Testis (tissue), 3 donors: ENCODE results near the gene KRT14. TPM values are rescaled to one million over a fixed set of nuclear protein-coding genes. Genes with fewer than 3 reads are reported as not detected.
"Not testable (repeated sequence)": the region's sequence is repeated elsewhere in the genome, so short reads cannot be mapped to it uniquely, and the experiment has no call there.

ENCODE experiments used
- DNase-seq: peaks from one replicate; pipeline ENCODE4 v3.0.0-alpha.2; 2019
- H3K27ac ChIP-seq, 2 donors: fragments of 200-600 bp; sonication (generic); one replicate each; pipeline ENCODE4 v1.5.1; 2019
- H3K27me3 ChIP-seq: fragments of 200-600 bp; sonication (generic); one replicate; pipeline ENCODE4 v1.5.1; 2019
- H3K36me3 ChIP-seq: fragments of 200-600 bp; sonication (generic); one replicate; pipeline ENCODE4 v1.5.1; 2017; ENCODE audit warnings: low read depth; ENCODE audit errors: missing control alignments
- H3K4me1 ChIP-seq: fragments of 200-600 bp; sonication (generic); one replicate; pipeline ENCODE4 v1.5.1; 2019
- H3K4me3 ChIP-seq, 2 donors: fragments of 200-600 bp; sonication (generic); one replicate each; pipeline ENCODE4 v1.5.1; 2017 to 2019
- H3K9me3 ChIP-seq: fragments of 200-600 bp; sonication (generic); one replicate; pipeline ENCODE4 v1.5.1; 2017
- POLR2A ChIP-seq: fragments of 450-650 bp; IDR thresholded peaks from one replicate; pipeline ENCODE4 v1.6.1; 2017; ENCODE audit warnings: antibody characterized with exemption, mild to moderate bottlenecking, moderate library complexity
- WGBS, 2 donors: methylation state at CpG; one replicate each; pipeline ENCODE4 v1.1.5; 2018; 5-methylcytosine and 5-hydroxymethylcytosine counted together
- intact Hi-C: fragments of 100-400 bp; cut with DNase I; formaldehyde crosslinking; loops from one replicate; pipeline ENCODE4 v1.15.1; 2023; ENCODE audit warnings: low total_unique reads
- polyA plus RNA-seq: library from polyadenylated mRNA; stranded (reverse); fragments of 350-450 nt; fragmentation: Illumina TruSeq; extraction: RNeasy Lipid Tissue Mini Kit (QIAGEN cat#74804); gene quantifications from one replicate; pipeline ENCODE4 v1.2.3, GENCODE V29; 2014; ENCODE audit warnings: low read depth, low replicate concordance; ENCODE audit not compliant: insufficient read depth
- total RNA-seq, 2 donors: library from RNA; depleted of rRNA; stranded (reverse); fragments of >200 nt; gene quantifications; one replicate each; pipeline ENCODE4 v1.2.3, GENCODE V29; 2016
- TF ChIP-seq, protein P1 (sequence below), 3 experiments: fragments of 450-650 bp in 2 of 3; fragments of 200-600 bp in 1 of 3; sonication (generic) in 1 of 3; IDR thresholded peaks; one replicate each; pipeline ENCODE4 v1.5.1; 2016 to 2019; ENCODE audit warnings: antibody characterized with exemption in 3 of 3, mild to moderate bottlenecking in 2 of 3, moderate library complexity in 1 of 3

Gene KRT14
- total and polyA plus RNA-seq, 3 donors from 2014 or later: 0.24 to 0.37 TPM; not detected in 1

DNA sequence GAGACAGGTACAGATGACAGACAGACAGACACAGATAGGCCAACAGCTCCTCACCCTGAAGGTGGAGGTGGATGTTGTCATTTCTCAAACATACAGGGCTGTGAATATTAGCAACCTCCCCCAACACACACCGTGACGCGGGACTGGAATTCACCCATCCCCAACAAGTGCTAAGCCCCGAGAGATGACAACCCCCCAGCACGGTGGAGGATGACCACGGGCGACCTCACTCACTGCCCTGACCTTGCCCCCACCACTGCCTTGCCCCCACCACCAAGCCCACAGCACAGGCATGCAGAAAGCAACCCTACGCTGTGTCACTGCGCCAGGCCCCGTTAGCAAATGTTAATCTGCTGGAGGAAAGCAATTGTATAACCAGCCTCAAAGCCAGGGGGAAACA lies 42.6 kb upstream of the KRT14 start:
- H3K27ac ChIP-seq: no peak overlapping the region
- WGBS, 2 donors: 64 to 83% methylated on average over 10 of the region's 10 CpGs
- DNase-seq: no peak
- no peak for TF ChIP-seq POLR2A
- TF ChIP-seq, protein P1, sequence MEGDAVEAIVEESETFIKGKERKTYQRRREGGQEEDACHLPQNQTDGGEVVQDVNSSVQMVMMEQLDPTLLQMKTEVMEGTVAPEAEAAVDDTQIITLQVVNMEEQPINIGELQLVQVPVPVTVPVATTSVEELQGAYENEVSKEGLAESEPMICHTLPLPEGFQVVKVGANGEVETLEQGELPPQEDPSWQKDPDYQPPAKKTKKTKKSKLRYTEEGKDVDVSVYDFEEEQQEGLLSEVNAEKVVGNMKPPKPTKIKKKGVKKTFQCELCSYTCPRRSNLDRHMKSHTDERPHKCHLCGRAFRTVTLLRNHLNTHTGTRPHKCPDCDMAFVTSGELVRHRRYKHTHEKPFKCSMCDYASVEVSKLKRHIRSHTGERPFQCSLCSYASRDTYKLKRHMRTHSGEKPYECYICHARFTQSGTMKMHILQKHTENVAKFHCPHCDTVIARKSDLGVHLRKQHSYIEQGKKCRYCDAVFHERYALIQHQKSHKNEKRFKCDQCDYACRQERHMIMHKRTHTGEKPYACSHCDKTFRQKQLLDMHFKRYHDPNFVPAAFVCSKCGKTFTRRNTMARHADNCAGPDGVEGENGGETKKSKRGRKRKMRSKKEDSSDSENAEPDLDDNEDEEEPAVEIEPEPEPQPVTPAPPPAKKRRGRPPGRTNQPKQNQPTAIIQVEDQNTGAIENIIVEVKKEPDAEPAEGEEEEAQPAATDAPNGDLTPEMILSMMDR (IDR thresholded peaks at IDR 0.05): no peak
- H3K4me1 ChIP-seq: no peaks in the 10 kb centered on the region
- intact Hi-C loops: no loop called here
- no peaks in the 10 kb centered on the region for H3K27me3 ChIP-seq
- H3K36me3 ChIP-seq: no peaks in the 10 kb centered on the region
- H3K4me3 ChIP-seq: no peak overlapping the region
- no peaks in the 10 kb centered on the region for H3K9me3 ChIP-seq

DNA sequence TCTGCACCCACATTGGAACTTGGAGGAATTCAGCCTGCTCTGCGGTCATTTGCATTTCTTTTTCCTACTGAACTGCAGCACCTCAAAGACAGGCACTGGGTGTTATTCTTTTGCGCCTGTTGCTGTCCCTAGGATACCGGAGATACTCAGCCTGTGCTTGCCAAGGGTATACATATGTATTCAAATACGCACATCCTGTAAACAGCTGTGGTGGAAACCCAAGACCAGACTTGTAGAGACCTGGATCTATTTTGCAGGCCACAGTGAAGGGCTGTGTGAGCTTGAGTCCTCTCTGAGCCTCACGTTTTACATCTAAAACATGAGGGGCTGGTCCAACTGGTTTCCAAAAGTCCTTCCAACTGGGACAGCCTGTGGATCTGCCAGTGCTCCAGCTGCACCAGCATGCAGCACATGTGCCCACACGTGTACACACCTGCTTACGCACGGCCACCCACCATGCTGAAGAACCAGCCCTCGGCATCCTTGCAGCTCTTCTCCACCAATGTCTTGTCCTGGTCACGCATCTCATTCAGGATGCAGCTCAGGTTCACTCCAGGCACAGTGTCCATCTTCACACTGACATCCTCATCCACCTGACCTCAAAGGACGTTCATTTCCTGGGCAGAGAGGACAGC lies 42.0 kb upstream of the KRT14 start:
- H3K27ac ChIP-seq, H3K4me3 ChIP-seq, H3K4me1 ChIP-seq, intact Hi-C loops, H3K36me3 ChIP-seq, H3K9me3 ChIP-seq, H3K27me3 ChIP-seq, DNase-seq: not testable (repeated sequence)
- 80 to 86% methylated on average over 11 of the region's 11 CpGs for WGBS, 2 donors

DNA sequence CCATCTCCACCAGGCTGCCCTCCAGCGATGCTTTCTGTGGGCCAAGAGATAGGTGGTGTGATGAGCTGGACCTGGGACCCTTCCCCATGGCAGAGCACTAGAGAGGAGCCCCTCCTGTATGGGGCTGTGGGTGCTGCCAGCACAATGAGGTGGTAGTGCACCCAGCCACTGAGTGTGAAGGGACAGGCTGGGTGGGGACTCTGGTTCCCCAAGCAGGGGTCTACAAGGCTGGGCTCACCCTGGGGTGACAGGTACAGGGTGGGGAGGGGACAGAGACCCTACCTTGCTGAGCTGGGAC lies 41.3 kb upstream of the KRT14 start:
- H3K36me3 ChIP-seq, H3K27ac ChIP-seq, H3K4me3 ChIP-seq, H3K27me3 ChIP-seq, H3K4me1 ChIP-seq, intact Hi-C loops, DNase-seq, H3K9me3 ChIP-seq: not testable (repeated sequence)
- 91% methylated on average over 1 of the region's 1 CpG; no CpG with 5 or more reads in 1 of the 2 donors for WGBS, 2 donors

DNA sequence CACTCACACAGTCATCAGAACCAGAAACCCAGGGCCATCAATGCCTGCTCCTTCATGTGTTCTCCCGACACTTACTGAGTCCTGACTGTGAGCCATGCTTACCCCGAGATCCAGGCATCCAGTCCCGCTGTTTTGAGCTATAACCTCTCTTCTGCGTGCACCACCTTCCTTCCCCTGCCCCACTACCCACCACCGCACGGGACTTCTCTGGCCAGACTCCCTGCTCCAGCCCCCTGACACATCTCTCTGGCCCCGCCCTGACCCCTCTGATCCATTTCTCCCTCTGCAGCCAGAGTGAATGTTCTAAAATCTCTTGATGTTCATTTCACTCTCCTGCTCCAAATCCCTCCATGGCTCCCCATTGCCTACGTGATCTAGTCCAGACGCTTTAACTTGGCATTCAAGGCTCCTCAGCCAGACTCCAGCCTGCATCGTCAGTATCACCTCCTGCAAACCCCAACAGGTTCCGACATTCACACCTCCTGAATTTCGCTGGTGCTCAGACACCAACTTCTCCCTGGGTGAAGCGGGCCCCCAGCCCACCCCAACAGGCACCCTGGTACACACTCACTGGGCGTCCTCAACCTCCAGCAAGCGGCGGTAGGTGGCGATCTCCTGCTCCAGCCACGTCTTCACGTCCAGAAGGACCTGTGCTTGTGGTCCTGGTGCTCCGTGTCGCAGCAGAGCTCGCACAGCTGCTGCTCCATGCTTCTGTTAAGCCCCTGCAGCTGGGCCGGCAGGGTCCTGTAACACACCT lies 40.8 kb upstream of the KRT14 start:
- H3K4me3 ChIP-seq: no peak overlapping the region
- H3K4me1 ChIP-seq: no peaks in the 10 kb centered on the region
- H3K27me3 ChIP-seq: no peaks in the 10 kb centered on the region
- no peak overlapping the region for H3K27ac ChIP-seq
- 92% methylated on average over 15 to 23 of the region's 23 CpGs for WGBS, 2 donors
- no peaks in the 10 kb centered on the region for H3K36me3 ChIP-seq
- TF ChIP-seq, protein P1 (IDR thresholded peaks at IDR 0.05): no peak
- no peak for TF ChIP-seq POLR2A
- H3K9me3 ChIP-seq: no peaks in the 10 kb centered on the region
- intact Hi-C loops: no loop called here
- DNase-seq: no peak

DNA sequence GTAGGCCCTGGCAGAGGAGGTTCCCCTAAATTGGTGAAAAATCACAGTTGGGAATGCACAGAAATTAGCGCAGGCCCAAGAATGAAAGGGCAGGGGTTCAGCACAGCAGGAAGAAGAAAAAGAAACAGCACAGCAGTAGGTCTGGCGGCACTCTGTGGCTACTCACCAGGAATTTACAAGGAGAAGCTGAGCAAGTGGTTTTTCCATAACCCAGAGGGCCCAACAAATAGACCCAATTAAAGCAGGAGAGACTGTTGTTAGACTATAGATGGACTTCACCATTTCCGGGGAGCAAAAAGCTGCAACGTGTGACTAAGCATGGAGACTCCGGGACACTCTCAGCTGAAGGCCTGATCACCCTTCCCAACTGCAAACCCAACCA lies 40.2 kb upstream of the KRT14 start:
- 71 to 82% methylated on average over 5 of the region's 5 CpGs for WGBS, 2 donors
- H3K36me3 ChIP-seq, H3K9me3 ChIP-seq, H3K4me1 ChIP-seq, H3K4me3 ChIP-seq, H3K27ac ChIP-seq, intact Hi-C loops, H3K27me3 ChIP-seq, DNase-seq: not testable (repeated sequence)

DNA sequence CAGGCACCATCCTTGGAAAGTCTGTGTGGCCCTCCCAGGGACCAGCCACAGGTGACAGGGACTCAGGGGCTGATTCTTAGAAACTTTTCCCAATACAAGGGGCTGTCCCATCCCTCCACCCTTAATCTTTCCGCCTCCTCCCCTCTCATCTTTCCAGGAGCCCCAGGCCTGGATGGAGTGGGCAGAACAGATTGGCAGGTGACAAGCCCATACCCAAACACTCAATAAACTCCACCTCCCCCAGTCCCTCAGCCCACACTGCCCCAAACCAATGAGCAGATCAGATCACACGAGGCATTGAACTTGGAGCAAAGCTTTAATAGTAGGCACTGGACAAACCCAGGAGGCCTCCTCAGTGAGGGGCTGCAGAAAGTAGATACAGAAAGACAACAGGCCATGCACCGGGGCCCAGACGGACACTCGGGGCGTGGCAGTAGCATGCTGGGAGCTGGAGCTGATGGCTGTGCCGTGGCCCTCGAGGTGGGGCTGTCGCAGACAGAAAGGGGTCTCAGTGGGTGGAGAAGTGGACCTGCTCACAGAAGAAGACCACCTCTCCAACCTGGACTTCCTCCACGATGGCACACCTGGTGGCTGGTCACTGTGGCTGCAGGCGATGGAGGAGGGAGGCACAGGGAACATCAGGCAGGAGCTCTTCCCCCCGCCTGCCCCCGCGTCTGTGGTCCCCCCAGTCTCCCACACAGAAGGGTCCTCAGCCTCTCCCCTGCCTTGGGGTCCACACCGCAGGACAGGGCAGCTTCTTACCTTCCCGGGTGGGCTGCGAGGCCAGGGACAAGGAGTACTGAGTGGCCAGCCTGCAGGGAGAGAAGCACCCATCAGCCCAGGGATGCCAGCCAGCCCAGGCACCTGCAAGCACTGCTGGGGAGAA lies 39.6 kb upstream of the KRT14 start:
- H3K4me3 ChIP-seq, H3K27ac ChIP-seq, H3K9me3 ChIP-seq, H3K27me3 ChIP-seq, H3K4me1 ChIP-seq, H3K36me3 ChIP-seq, DNase-seq, intact Hi-C loops: not testable (repeated sequence)
- 81 to 89% methylated on average over 12 to 17 of the region's 17 CpGs for WGBS, 2 donors
